Natural killer cell (primary cell): ENCODE measurements around the gene STMN1. TPM values are rescaled to one million over a fixed set of nuclear protein-coding genes. Genes with fewer than 3 reads are reported as not detected.

Source experiments
- ATAC-seq, 3 donors: fragments of 150-1000 bp in 2 of 3; fragments of 200-7000 bp in 1 of 3; cut with Tn5 transposase; 1 replicate in 1 of 3; 2 replicates in 2 of 3; pipeline ENCODE4 v1.10.0; 2021; ENCODE audit warnings: mild to moderate bottlenecking in 2 of 3, moderate library complexity in 2 of 3
- DNase-seq, 2 donors: peaks; one replicate each; pipeline versions ENCODE4 v3.0.0 to v3.0.0-alpha.2; 2013 to 2021; ENCODE audit warnings: mixed read lengths in 1 of 2
- H3K27ac ChIP-seq: one replicate; pipeline ENCODE4 v1.5.1; 2013; ENCODE audit warnings: mild to moderate bottlenecking, low read length
- H3K27me3 ChIP-seq: one replicate; pipeline ENCODE4 v1.6.1; 2013; ENCODE audit warnings: low read length; ENCODE audit not compliant: control insufficient read depth, insufficient read depth
- H3K36me3 ChIP-seq: one replicate; pipeline ENCODE4 v1.6.1; 2013; ENCODE audit warnings: low read length; ENCODE audit not compliant: control insufficient read depth, insufficient read depth
- H3K4me1 ChIP-seq: one replicate; pipeline ENCODE4 v1.6.1; 2013; ENCODE audit warnings: low read length; ENCODE audit not compliant: control insufficient read depth, insufficient read depth
- H3K4me3 ChIP-seq: one replicate; pipeline ENCODE4 v1.5.1; 2013; ENCODE audit warnings: low read length
- H3K9me3 ChIP-seq: one replicate; pipeline ENCODE4 v1.6.1; 2013; ENCODE audit warnings: low read length; ENCODE audit not compliant: control insufficient read depth, insufficient read depth
- H3K27ac Mint-ChIP-seq, 2 donors: one replicate each; pipeline ENCODE4 v1.8.0; 2022; ENCODE audit warnings: mild to moderate bottlenecking in 2 of 2, mixed read lengths in 2 of 2, moderate library complexity in 1 of 2
- H3K27me3 Mint-ChIP-seq, 2 donors: one replicate each; pipeline ENCODE4 v1.8.0; 2022; ENCODE audit warnings: low read depth in 2 of 2, mixed read lengths in 2 of 2
- H3K36me3 Mint-ChIP-seq: one replicate; pipeline ENCODE4 v1.8.0; 2022; ENCODE audit warnings: mixed read lengths
- H3K4me1 Mint-ChIP-seq, 2 donors: one replicate each; pipeline ENCODE4 v1.8.0; 2022; ENCODE audit warnings: mixed read lengths in 2 of 2
- H3K4me3 Mint-ChIP-seq: one replicate; pipeline ENCODE4 v1.8.0; 2022; ENCODE audit warnings: mild to moderate bottlenecking, moderate library complexity, mixed read lengths
- H3K9me3 Mint-ChIP-seq, 2 donors: one replicate each; pipeline ENCODE4 v1.8.0; 2022; ENCODE audit warnings: mixed read lengths in 2 of 2
- WGBS: methylation state at CpG from one replicate; pipeline ENCODE4 v1.1.7; 2013; ENCODE audit warnings: missing lambda C conversion rate; ENCODE audit not compliant: insufficient coverage; 5-methylcytosine and 5-hydroxymethylcytosine counted together
- intact Hi-C: fragments of 100-400 bp; cut with micrococcal nuclease; formaldehyde crosslinking; loops from one replicate; pipeline ENCODE4 v1.14.2; 2022
- total RNA-seq, 4 donors: library from RNA; stranded (reverse); fragments of 120-200 nt in 1 of 4; gene quantifications; one replicate each; pipeline versions ENCODE4 v1.2.3 to v1.2.4, GENCODE V29; 2013 to 2022
- TF ChIP-seq, protein P1 (sequence below): fragments of 200-600 bp; IDR thresholded peaks from one replicate; pipeline ENCODE4 v1.8.0; 2022; ENCODE audit warnings: antibody characterized with exemption

Gene STMN1
- total RNA-seq, 3 donors from 2014 or later (not counting 1 experiment from before 2014, with no cell fraction given), result 26.6 to 41.0 (median 35.2) TPM

DNA sequence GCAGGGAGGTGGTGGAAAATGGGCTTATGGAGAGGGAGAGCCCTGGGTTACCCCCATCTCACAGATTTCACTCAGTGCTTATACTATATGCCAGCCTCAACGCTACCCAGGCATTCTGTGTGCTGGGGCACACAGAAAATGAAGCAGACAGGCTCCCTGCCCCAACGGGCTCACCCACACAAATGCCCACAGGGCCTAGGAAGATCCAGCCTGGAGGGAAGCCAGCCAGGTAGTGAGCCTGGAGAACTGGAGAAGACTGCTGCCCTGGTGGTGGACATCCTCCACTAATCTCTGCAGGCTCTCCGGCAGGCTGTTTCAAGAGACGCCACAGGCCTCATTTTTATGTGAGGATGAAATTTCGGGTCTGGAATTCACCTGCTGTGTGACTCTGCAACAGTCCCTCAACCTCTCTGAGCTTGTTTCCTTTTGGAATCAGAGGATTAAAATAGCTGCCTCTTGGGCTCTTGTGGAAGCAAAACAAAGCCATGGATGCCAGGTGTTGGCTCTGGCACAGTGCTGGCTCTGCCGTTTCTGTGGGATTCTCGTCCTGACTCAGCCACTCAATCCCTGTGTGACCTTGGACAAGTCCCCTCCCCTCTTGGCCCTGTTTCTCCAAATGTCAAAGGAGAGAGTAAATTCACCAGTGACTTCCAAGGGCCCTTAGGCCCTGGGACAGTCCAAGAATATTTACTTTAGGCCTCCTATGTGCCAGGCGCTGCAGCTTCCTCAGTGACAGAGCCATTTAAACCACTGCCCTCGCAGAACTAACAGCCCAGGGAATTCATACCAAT is 34.3 kb downstream of the STMN1 start:
- DNase-seq (no peak), ATAC-seq (no peak)
- Mint-ChIP-seq H3K9me3 (no peaks in the 10 kb centered on the region), H3K4me1 (peaks cover 0 to 16% of the 10 kb centered on the region in 2 donors), H3K4me3 (no peak overlapping the region), H3K27ac (no peak overlapping the region), H3K27me3 (no peaks in the 10 kb centered on the region), H3K36me3 (no peaks in the 10 kb centered on the region)
- Histone ChIP-seq H3K4me1 (peaks cover 18% of the 10 kb centered on the region), H3K36me3 (no peaks in the 10 kb centered on the region), H3K4me3 (no peak overlapping the region), H3K9me3 (no peaks in the 10 kb centered on the region), H3K27me3 (no peaks in the 10 kb centered on the region), H3K27ac (no peak overlapping the region)
- 87% methylated on average over 9 of the region's 9 CpGs for WGBS
- intact Hi-C loops, result no loop called here
- TF ChIP-seq, protein P1, sequence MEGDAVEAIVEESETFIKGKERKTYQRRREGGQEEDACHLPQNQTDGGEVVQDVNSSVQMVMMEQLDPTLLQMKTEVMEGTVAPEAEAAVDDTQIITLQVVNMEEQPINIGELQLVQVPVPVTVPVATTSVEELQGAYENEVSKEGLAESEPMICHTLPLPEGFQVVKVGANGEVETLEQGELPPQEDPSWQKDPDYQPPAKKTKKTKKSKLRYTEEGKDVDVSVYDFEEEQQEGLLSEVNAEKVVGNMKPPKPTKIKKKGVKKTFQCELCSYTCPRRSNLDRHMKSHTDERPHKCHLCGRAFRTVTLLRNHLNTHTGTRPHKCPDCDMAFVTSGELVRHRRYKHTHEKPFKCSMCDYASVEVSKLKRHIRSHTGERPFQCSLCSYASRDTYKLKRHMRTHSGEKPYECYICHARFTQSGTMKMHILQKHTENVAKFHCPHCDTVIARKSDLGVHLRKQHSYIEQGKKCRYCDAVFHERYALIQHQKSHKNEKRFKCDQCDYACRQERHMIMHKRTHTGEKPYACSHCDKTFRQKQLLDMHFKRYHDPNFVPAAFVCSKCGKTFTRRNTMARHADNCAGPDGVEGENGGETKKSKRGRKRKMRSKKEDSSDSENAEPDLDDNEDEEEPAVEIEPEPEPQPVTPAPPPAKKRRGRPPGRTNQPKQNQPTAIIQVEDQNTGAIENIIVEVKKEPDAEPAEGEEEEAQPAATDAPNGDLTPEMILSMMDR, result no peak

DNA sequence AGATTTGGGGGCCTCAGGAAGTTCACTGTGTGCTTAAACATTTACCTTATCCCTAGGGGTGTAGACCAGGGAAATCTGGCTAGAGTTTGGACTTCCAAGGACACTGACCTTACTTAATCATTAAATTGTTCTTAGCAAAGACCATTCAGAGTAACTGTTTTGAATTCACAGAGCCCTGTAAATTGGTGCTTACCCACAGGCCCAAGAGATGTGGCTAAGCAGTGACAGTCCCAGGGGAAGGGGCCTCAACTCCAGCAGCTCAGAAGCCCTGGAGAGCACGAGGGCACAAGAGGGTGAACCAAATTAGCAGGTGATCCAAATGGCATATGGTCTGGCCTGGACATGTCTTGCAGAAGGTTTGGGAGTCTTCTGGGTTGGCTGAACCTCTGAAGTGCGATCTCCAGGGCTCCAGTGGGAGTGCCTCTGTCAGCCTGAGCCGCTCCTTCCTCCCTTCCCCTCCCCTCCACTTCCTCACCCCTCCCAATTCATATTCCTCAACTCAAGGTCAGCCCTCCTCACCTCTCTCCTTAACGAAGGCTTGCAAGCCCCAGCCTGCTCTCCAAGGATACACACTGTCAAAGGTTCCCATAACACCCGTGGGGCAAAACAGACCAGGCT is 35.0 kb downstream of the STMN1 start:
- no peak overlapping the region for H3K27ac Mint-ChIP-seq
- WGBS, result 59% methylated on average over 4 of the region's 5 CpGs
- Histone ChIP-seq H3K4me1 (peaks cover 17% of the 10 kb centered on the region), H3K36me3 (no peaks in the 10 kb centered on the region), H3K4me3 (no peak overlapping the region), H3K9me3 (no peaks in the 10 kb centered on the region), H3K27me3 (no peaks in the 10 kb centered on the region), H3K27ac (no peak overlapping the region)
- H3K36me3 Mint-ChIP-seq, result no peaks in the 10 kb centered on the region
- no peak overlapping the region for H3K4me3 Mint-ChIP-seq
- DNase-seq, result no peak
- TF ChIP-seq, protein P1, result no peak
- H3K4me1 Mint-ChIP-seq, result peaks cover 0 to 10% of the 10 kb centered on the region in 2 donors
- H3K9me3 Mint-ChIP-seq, result no peaks in the 10 kb centered on the region
- intact Hi-C loops, result no loop called here
- no peaks in the 10 kb centered on the region for H3K27me3 Mint-ChIP-seq
- no peak for ATAC-seq

DNA sequence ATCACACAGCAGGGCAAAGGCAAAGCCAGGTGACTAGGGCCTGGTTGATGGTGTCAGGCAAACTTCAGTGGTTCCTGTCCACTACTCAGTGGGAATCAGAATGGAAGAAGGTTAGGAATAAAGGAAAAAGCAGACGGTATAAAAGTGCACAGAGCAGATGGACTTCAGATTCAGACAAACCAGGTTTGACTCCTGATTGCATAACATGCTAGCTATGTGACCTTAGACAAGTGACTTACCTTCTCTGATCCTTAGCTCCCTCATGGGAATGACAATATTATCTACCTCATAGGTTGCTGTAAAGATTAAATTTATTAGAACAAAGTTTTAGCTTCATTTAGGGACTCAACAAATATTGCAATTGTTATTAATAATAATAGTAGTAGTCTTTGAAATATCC is 35.6 kb downstream of the STMN1 start:
- intact Hi-C loops, result no loop called here
- H3K9me3 ChIP-seq, result no peaks in the 10 kb centered on the region
- no peaks in the 10 kb centered on the region for H3K36me3 ChIP-seq
- DNase-seq (no peak), ATAC-seq (no peak)
- no peaks in the 10 kb centered on the region for H3K27me3 ChIP-seq
- no peak overlapping the region for H3K27ac ChIP-seq
- Mint-ChIP-seq H3K27me3 (no peaks in the 10 kb centered on the region), H3K27ac (no peak overlapping the region), H3K4me3 (no peak overlapping the region), H3K4me1 (peaks cover 0 to 6% of the 10 kb centered on the region in 2 donors), H3K36me3 (no peaks in the 10 kb centered on the region), H3K9me3 (no peaks in the 10 kb centered on the region)
- no peak overlapping the region for H3K4me3 ChIP-seq
- 92% methylated on average over 1 of the region's 1 CpG for WGBS
- peaks cover 11% of the 10 kb centered on the region for H3K4me1 ChIP-seq
- TF ChIP-seq, protein P1, result no peak
